HG02588 (cell line): ENCODE measurements around the gene GPC5.
"Not testable (repeated sequence)": the region's sequence is repeated elsewhere in the genome, so short reads cannot be mapped to it uniquely, and the experiment has no call there.

Source experiments
- ATAC-seq: cut with Tn5 transposase; IDR thresholded peaks from one replicate; pipeline ENCODE4 v1.9.1; 2021; ENCODE audit warnings: mild to moderate bottlenecking, moderate library complexity; ENCODE audit not compliant: unreplicated experiment

The GPC5 gene

GRCh38 chr13:92415781-92416180, 1017.4 kb downstream of the GPC5 start:
- ATAC-seq: no peak

GRCh38 chr13:92418818-92419412, 1020.5 kb downstream of the GPC5 start:
- ATAC-seq: no peak

GRCh38 chr13:92429231-92429630, 1030.8 kb downstream of the GPC5 start:
- ATAC-seq: no peak

- no peak for ATAC-seq
These were observed 1035.0 kb downstream of the GPC5 start for GRCh38 chr13:92433386-92433785.

- no peak for ATAC-seq
These were observed 1035.5 kb downstream of the GPC5 start for GRCh38 chr13:92433963-92434362.

- no peak for ATAC-seq
These were observed 1038.5 kb downstream of the GPC5 start for GRCh38 chr13:92436924-92437323.

- no peak for ATAC-seq
These were observed 1045.8 kb downstream of the GPC5 start for GRCh38 chr13:92444244-92444643.

GRCh38 chr13:92451060-92451459, 1052.6 kb downstream of the GPC5 start:
- no peak for ATAC-seq

- no peak for ATAC-seq
These were observed 1054.4 kb downstream of the GPC5 start for GRCh38 chr13:92452840-92453239.

GRCh38 chr13:92459306-92459705, 1060.9 kb downstream of the GPC5 start:
- ATAC-seq: no peak

- no peak for ATAC-seq
These were observed 1062.1 kb downstream of the GPC5 start for GRCh38 chr13:92460479-92460878.

- no peak for ATAC-seq
These were observed 1063.0 kb downstream of the GPC5 start for GRCh38 chr13:92461402-92461801.

GRCh38 chr13:92461831-92462230, 1063.4 kb downstream of the GPC5 start:
- ATAC-seq: no peak

GRCh38 chr13:92463134-92463533, 1064.7 kb downstream of the GPC5 start:
- ATAC-seq: no peak

- ATAC-seq: no peak
These were observed 1075.5 kb downstream of the GPC5 start for GRCh38 chr13:92473765-92474475.

GRCh38 chr13:92480387-92480786, 1082.0 kb downstream of the GPC5 start:
- ATAC-seq: no peak

GRCh38 chr13:92482790-92483189, 1084.4 kb downstream of the GPC5 start:
- ATAC-seq: not testable (repeated sequence)

- no peak for ATAC-seq
These were observed 1085.5 kb downstream of the GPC5 start for GRCh38 chr13:92483894-92484293.

GRCh38 chr13:92487238-92487637, 1088.8 kb downstream of the GPC5 start:
- no peak for ATAC-seq

- ATAC-seq: no peak
These were observed 1089.9 kb downstream of the GPC5 start for GRCh38 chr13:92488249-92488852.

GRCh38 chr13:92491839-92492238, 1093.4 kb downstream of the GPC5 start:
- no peak for ATAC-seq

- ATAC-seq: no peak
These were observed 1096.5 kb downstream of the GPC5 start for GRCh38 chr13:92494915-92495314.
